Peyer's patch (tissue), 4 donors: Measurements from ENCODE around the gene C4orf54. TPM values are rescaled to one million over a fixed set of nuclear protein-coding genes. Genes with fewer than 3 reads are reported as not detected.

Source experiments
- DNase-seq, 3 donors: peaks; one replicate each; pipeline ENCODE4 v3.0.0-alpha.2; 2017 to 2019
- H3K27ac ChIP-seq, 4 donors: fragments of 200-600 bp; sonication (generic); one replicate each; pipeline ENCODE4 v1.5.1; 2016 to 2019
- H3K27me3 ChIP-seq, 2 donors: fragments of 200-600 bp; sonication (generic); one replicate each; pipeline ENCODE4 v1.5.1; 2019
- H3K36me3 ChIP-seq, 3 donors: fragments of 200-600 bp; sonication (generic); one replicate each; pipeline ENCODE4 v1.5.1; 2016 to 2019
- H3K4me1 ChIP-seq, 4 donors: fragments of 200-600 bp; sonication (generic); one replicate each; pipeline ENCODE4 v1.5.1; 2016 to 2019
- H3K4me3 ChIP-seq, 4 donors: fragments of 200-600 bp; sonication (generic); 1 replicate in 3 of 4; 2 replicates in 1 of 4; pipeline ENCODE4 v1.5.1; 2016 to 2019; ENCODE audit warnings: mild to moderate bottlenecking in 1 of 4
- H3K9me3 ChIP-seq, 4 donors: fragments of 200-600 bp; sonication (generic); one replicate each; pipeline ENCODE4 v1.5.1; 2016 to 2019; ENCODE audit warnings: mild to moderate bottlenecking in 1 of 4
- POLR2A ChIP-seq, 2 donors: fragments of 450-650 bp; IDR thresholded peaks; one replicate each; pipeline ENCODE4 v1.5.1; 2017; ENCODE audit warnings: antibody characterized with exemption in 2 of 2, mild to moderate bottlenecking in 2 of 2, moderate library complexity in 2 of 2
- total RNA-seq, 4 donors: library from RNA; depleted of rRNA; stranded (reverse); fragments of >200 nt; gene quantifications; one replicate each; pipeline ENCODE4 v1.1.0, GENCODE V29; 2016
- TF ChIP-seq, protein P1 (sequence below), 6 experiments: fragments of 450-650 bp in 4 of 6; fragments of 200-600 bp in 2 of 6; sonication (generic) in 1 of 6; IDR thresholded peaks; one replicate each; pipeline ENCODE4 v1.5.1; 2017 to 2019; ENCODE audit warnings: antibody characterized with exemption in 6 of 6, mild to moderate bottlenecking in 3 of 6, moderate library complexity in 1 of 6

The C4orf54 gene
- total RNA-seq: not detected

DNA sequence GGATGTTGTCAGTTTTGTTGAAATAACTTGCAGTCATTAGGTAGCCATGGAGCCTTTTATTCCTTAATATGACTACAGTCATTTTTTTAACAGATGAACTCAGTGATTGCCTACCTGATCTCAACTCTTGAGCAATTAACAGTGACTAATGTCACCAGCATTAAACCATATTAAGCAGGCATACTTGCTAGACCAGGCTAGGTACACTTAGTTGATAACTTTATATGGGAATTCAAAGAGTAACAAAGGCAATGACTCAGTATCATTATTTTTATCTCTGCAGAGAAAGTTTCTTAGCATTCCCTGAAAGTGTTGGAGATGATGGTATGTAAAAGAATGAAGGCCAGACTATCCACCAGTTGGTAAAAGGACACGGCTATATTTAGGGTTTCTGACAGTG lies at the start of gene C4orf54:
TSS of gene C4orf54 (minus strand) at position 31 of the 400 bp plus-strand sequence. CDS start 3,180 bp downstream, outside the sequence.
- Histone ChIP-seq H3K27ac (no peak within 1 kb of the TSS), H3K9me3 (no peaks in the 10 kb centered on the region), H3K36me3 (no peaks in the 10 kb centered on the region), H3K4me1 (no peaks in the 10 kb centered on the region), H3K27me3 (no peaks in the 10 kb centered on the region), H3K4me3 (no peak within 1 kb of the TSS)
- DNase-seq: no peak
- no peak for TF ChIP-seq POLR2A (IDR thresholded peaks at IDR 0.05)
- TF ChIP-seq, protein P1, sequence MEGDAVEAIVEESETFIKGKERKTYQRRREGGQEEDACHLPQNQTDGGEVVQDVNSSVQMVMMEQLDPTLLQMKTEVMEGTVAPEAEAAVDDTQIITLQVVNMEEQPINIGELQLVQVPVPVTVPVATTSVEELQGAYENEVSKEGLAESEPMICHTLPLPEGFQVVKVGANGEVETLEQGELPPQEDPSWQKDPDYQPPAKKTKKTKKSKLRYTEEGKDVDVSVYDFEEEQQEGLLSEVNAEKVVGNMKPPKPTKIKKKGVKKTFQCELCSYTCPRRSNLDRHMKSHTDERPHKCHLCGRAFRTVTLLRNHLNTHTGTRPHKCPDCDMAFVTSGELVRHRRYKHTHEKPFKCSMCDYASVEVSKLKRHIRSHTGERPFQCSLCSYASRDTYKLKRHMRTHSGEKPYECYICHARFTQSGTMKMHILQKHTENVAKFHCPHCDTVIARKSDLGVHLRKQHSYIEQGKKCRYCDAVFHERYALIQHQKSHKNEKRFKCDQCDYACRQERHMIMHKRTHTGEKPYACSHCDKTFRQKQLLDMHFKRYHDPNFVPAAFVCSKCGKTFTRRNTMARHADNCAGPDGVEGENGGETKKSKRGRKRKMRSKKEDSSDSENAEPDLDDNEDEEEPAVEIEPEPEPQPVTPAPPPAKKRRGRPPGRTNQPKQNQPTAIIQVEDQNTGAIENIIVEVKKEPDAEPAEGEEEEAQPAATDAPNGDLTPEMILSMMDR (IDR thresholded peaks at IDR 0.05): no peak

DNA sequence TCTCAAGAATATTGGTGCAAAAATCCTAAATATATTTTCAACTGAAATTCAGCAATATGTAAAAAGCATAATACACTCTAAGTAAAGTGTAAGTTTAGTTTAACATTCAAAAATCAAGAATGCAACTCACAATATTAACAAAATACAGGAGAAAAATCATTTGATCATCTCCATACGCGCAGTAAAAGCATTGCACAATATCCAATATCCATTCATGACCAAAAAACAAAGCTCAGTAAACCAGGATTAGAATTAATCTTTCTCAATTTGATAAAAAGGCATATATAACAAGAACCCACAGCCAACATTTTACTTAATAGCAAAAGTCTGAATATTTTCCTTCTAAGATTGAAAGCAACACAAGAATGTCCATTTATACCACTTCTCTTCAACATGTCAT lies 48.3 kb upstream of the C4orf54 start:
- Histone ChIP-seq H3K27me3 (no peaks in the 10 kb centered on the region), H3K4me1 (no peaks in the 10 kb centered on the region), H3K4me3 (no peak overlapping the region), H3K36me3 (no peaks in the 10 kb centered on the region), H3K27ac (no peak overlapping the region), H3K9me3 (no peaks in the 10 kb centered on the region)
- DNase-seq: no peak
- TF ChIP-seq POLR2A (IDR thresholded peaks at IDR 0.05): no peak
- TF ChIP-seq, protein P1 (IDR thresholded peaks at IDR 0.05): no peak

DNA sequence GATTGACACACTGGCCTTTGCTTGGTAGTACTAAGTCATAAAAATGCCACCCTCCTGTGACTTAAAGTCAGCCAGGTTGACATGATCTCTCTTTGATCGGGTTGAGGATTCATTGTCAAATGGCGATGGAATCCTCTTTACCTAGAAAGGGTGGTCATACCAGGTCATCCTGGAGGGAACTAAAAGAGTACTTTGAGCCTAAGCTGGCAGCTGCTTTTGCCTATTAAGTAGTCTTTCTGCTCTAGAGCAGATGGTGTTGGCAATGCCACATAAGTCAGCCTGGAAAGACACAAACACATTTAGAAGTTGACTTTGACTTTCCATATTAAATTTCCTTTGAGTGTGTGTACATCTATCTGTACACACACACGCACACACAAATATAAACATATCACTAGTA lies 39.2 kb upstream of the C4orf54 start:
- DNase-seq: no peak
- H3K4me1 ChIP-seq: no peaks in the 10 kb centered on the region
- H3K36me3 ChIP-seq: no peaks in the 10 kb centered on the region
- H3K9me3 ChIP-seq: no peaks in the 10 kb centered on the region
- no peak overlapping the region for H3K4me3 ChIP-seq
- no peaks in the 10 kb centered on the region for H3K27me3 ChIP-seq
- H3K27ac ChIP-seq: no peak overlapping the region
- TF ChIP-seq, protein P1 (IDR thresholded peaks at IDR 0.05): no peak
- no peak for TF ChIP-seq POLR2A (IDR thresholded peaks at IDR 0.05)

DNA sequence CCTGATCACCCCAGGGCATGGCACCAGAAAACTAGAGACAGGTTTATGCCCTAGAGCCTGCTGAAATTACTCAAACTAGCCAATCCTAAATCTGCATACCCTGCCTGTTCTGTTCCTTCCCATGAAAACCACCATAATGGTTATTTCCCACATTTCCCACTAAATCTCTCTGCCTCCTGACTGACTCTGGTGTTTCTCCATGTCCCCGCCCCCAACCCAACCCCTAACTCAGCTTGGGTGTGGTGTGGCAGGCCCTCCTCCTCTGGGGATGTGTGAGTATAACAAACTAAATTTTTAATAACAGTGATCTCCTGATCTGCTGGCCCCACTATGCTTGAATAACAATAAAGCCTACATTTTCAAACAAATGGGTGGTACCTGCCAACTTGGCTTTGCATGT lies 35.5 kb upstream of the C4orf54 start:
- TF ChIP-seq, protein P1 (IDR thresholded peaks at IDR 0.05): no peak
- no peak for TF ChIP-seq POLR2A (IDR thresholded peaks at IDR 0.05)
- Histone ChIP-seq H3K36me3 (no peaks in the 10 kb centered on the region), H3K27ac (no peak overlapping the region), H3K4me1 (no peaks in the 10 kb centered on the region), H3K4me3 (no peak overlapping the region), H3K9me3 (peaks cover 0 to 3% (median 0%) of the 10 kb centered on the region in 4 donors), H3K27me3 (no peaks in the 10 kb centered on the region)
- no peak for DNase-seq

DNA sequence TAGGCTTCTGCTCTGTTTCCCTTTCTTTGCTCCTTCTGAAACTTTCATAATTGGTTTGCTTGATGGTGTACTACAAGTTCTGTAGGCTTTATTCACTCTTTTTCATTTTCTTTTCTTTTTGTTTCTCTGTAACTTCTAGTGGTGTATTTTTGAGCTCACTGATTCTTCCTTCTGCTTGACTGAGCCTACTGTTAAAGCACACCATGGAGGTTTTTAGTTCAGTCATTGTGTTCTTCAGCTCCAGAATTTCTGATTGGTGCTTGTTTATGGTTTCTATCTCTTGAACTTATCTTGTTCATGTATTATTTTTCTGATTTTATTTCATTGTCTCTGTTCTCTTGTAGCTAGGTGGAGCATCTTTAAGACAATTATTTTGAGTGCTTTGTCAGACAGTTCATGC lies 33.4 kb upstream of the C4orf54 start:
- no peak for DNase-seq
- no peaks in the 10 kb centered on the region for H3K36me3 ChIP-seq
- H3K27ac ChIP-seq: no peak overlapping the region
- TF ChIP-seq POLR2A (IDR thresholded peaks at IDR 0.05): no peak
- TF ChIP-seq, protein P1 (IDR thresholded peaks at IDR 0.05): no peak
- H3K4me1 ChIP-seq: no peaks in the 10 kb centered on the region
- H3K27me3 ChIP-seq: no peaks in the 10 kb centered on the region
- peaks cover 0 to 3% (median 0%) of the 10 kb centered on the region in 4 donors for H3K9me3 ChIP-seq
- H3K4me3 ChIP-seq: no peak overlapping the region

DNA sequence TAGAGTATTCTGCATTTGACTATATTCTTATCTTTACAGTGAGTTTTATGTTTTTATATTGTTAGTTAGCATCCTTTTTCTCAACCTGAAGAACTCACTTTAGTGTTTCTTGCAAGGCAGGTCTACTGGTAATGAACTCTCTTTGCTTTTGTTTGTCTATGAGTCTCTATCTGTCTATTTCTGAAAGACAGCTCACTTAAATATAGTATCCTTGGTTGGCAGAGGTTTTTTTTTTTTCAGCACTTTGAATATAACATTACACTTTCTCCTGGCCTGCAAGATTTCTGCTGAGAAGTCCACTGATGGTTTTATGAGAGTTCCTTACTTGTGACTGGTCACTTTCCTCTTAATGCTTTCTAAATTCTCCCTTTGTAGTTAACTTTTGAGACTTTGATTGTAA lies 32.8 kb upstream of the C4orf54 start:
- Histone ChIP-seq H3K4me1 (no peaks in the 10 kb centered on the region), H3K36me3 (no peaks in the 10 kb centered on the region), H3K9me3 (peaks cover 0 to 3% (median 0%) of the 10 kb centered on the region in 4 donors), H3K4me3 (no peak overlapping the region), H3K27me3 (no peaks in the 10 kb centered on the region), H3K27ac (no peak overlapping the region)
- TF ChIP-seq, protein P1 (IDR thresholded peaks at IDR 0.05): no peak
- no peak for TF ChIP-seq POLR2A (IDR thresholded peaks at IDR 0.05)
- no peak for DNase-seq
